HG03565 (cell line): ENCODE results near the gene TMEM62.

ENCODE experiments used
- ATAC-seq: cut with Tn5 transposase; IDR thresholded peaks from one replicate; pipeline ENCODE4 v1.9.1; 2021; ENCODE audit warnings: mild to moderate bottlenecking, moderate library complexity; ENCODE audit not compliant: unreplicated experiment

Gene TMEM62

DNA sequence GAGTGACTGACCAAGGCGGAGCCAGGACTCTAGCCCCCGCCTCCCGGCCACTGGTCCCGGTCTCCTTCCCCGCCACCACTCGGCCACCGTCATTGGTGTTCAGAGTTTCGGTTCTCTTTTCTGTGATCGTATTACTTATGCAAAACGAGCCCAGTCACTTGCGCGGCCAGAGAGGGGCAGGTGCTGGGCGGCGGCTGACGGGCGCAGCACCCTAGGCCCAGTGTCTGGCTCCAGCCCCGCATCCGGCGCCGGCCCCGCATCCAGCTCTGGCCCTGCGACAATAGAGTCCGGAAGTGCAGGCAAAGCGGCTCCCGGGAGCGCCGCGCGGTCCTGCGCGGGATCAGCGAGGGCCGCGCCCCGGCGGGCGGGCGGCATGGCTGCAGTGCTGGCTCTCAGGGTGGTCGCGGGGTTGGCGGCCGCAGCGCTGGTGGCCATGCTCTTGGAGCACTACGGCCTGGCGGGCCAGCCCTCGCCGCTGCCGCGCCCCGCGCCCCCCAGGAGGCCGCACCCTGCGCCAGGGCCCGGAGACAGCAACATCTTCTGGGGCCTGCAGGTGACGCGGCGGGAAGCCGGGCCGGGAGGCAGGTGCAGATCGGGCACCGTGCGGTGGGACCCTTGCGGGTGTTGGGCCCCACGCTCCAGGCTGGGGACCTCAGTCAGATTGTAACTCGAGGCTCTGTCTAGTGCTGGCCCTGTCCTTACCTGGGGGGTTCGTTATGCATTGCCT lies at the start of gene TMEM62:
TSS of gene TMEM62 (plus strand) at position 157 of the 727 bp plus-strand sequence. CDS start at position 374, 217 bp downstream.
- peak; percentile 85 for ATAC-seq

DNA sequence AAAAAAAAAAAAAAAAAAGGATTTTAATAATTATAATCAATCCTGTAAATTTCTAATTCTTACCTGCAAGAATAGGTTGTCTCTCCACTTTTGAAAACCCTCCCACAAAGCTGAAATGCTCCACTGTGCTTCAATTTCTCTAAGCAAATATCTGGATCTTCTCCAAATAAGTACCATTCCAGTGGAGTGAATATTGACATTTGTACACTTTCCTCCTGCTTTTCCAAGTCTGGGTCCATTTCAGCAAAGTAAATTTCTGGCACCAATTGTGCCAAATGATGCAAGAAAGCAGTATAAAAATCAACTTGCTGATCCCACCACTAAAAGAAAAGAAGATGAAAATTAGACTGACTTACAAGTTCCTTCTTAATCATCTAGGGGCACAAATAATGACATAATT lies 47.5 kb upstream of the TMEM62 start:
- no peak for ATAC-seq

GRCh38 chr15:43086551-43086950 lies 46.8 kb upstream of the TMEM62 start:
- no peak for ATAC-seq

GRCh38 chr15:43091859-43092258 lies 41.5 kb upstream of the TMEM62 start:
- no peak for ATAC-seq

GRCh38 chr15:43093026-43093425 lies 40.4 kb upstream of the TMEM62 start:
- ATAC-seq, result no peak

GRCh38 chr15:43094416-43095030 lies 38.9 kb upstream of the TMEM62 start:
- ATAC-seq, result no peak

GRCh38 chr15:43095243-43095642 lies 38.1 kb upstream of the TMEM62 start:
- ATAC-seq, result no peak

DNA sequence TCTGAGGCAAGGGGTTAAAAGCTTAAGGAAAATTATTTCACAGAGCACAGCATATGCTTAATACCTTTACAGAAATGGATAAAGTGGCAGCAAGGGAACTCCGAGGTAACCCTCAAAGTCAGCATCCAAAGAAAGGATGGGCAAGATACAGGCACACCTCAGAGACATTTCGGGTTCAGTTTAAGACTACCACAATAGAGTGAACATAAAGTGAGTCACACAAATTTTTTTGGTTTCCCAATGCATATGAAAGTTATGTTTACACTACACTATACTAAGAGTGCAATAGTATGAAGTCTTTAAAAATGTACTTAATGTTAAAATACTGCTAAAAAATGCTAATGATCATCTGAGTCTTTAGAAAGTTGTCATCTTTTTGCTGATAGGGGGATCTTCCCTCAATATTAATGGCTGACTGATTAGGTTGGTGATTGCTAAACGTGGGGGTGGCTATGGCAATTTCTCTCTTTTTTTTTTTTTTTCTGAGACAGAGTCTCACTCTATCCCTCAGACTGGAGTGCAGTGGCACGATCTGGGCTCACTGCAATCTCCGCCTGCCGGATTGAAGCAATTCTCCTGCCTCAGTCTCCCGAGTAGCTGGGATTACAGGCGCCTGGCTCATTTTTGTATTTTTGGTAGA lies 37.6 kb upstream of the TMEM62 start:
- no peak for ATAC-seq

GRCh38 chr15:43096411-43096810 lies 37.0 kb upstream of the TMEM62 start:
- ATAC-seq, result no peak

DNA sequence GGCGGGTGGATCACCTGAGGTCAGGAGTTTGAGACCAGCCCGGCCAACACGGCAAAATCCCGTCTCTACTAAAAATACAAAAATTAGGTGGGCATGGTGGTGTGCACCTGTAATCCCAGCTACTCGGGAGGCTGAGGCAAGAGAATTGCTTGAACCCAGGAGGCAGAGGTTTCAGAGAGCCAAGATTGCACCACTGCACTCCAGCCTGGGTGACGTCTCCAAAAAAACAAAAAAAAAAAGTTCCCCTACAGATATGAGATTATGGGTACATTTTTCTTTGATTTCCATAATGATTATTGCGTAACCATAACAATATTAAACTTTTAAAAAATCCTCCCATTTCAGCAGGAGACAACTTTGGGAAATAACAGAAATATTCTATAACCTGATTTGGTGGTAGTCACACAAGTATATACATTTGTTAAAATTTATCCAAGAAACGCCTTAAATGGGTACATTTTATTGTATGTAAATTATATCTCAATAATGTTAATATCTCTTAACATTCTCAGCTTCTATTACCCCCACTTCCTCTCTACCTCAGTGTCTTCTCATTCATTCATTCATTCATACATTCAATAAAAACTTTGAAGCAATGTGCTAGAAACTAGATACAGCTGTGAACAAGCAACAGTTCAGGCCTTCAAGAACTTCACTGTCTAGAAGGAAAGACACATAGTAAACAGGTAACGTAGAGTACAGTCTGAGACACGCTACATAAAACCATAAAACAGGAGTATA lies 34.1 kb upstream of the TMEM62 start:
- no peak for ATAC-seq

- no peak for ATAC-seq
Observed at GRCh38 chr15:43100971-43101370, 32.4 kb upstream of the TMEM62 start.

- no peak for ATAC-seq
Observed at GRCh38 chr15:43102187-43102586, 31.2 kb upstream of the TMEM62 start.

- ATAC-seq, result no peak
Observed at GRCh38 chr15:43103907-43104306, 29.5 kb upstream of the TMEM62 start.

- no peak for ATAC-seq
Observed at GRCh38 chr15:43104426-43104825, 29.0 kb upstream of the TMEM62 start.

DNA sequence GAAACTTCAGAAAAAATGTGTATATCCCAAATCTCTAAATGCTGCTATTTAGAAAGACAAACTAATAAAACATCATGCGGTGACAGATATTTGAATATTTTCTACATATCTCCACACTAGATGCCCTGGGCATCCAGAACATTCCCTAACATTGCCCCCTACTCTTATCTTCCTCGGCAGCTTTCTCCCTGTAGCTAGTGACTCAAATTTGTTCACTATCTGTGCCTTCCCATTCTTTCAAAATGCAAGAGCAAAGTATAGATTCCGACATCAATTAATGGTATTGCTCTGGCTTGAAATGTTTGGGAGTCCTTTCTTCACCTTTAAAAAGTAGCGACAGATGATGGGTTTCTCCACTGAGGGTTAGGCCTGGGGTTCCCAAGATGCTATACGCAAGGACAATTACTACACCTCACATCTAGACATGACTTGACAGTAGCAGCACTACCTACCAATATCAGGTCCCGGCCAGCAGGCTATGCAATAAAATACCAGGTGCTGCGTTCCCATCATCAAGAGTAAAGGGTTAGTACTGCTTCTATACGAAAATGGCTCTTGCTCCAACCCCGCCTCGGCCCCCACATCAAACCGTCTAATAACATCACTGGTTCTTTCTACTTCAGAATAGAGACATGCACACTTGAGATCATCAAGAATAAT lies 28.2 kb upstream of the TMEM62 start:
- peak; percentile 17 for ATAC-seq

GRCh38 chr15:43105778-43106485 lies 27.5 kb upstream of the TMEM62 start, which contains the start of gene UBR1:
Gene UBR1 (minus strand): TSS chr15:43106038. CDS start chr15:43106022, 16 bp downstream.
- ATAC-seq, result peak; percentile 73

- ATAC-seq, result no peak
Observed at GRCh38 chr15:43106486-43106829, 26.9 kb upstream of the TMEM62 start.

GRCh38 chr15:43107751-43108150 lies 25.6 kb upstream of the TMEM62 start:
- no peak for ATAC-seq

- no peak for ATAC-seq
Observed at GRCh38 chr15:43111354-43111753, 22.0 kb upstream of the TMEM62 start.

- no peak for ATAC-seq
Observed at GRCh38 chr15:43118286-43118685, 15.1 kb upstream of the TMEM62 start.
